Right renal cortex interstitium (tissue), 3 donors: ENCODE results near the gene PHF21B. TPM values are rescaled to one million over a fixed set of nuclear protein-coding genes. Genes with fewer than 3 reads are reported as not detected.

Source experiments
- DNase-seq, 3 donors: peaks; one replicate each; pipeline ENCODE4 v3.0.0-alpha.2; 2013; ENCODE audit warnings: low read depth in 3 of 3, low spot score in 2 of 3
- polyA plus RNA-seq, 3 donors: library from polyadenylated mRNA; unstranded; fragments of 120-200 nt; gene quantifications; one replicate each; pipeline ENCODE4 v1.2.1, GENCODE V29; 2013; ENCODE audit not compliant: insufficient read length in 3 of 3

Gene PHF21B
- polyA plus RNA-seq, 3 donors, result 3.0 to 4.2 (median 3.1) TPM

DNA sequence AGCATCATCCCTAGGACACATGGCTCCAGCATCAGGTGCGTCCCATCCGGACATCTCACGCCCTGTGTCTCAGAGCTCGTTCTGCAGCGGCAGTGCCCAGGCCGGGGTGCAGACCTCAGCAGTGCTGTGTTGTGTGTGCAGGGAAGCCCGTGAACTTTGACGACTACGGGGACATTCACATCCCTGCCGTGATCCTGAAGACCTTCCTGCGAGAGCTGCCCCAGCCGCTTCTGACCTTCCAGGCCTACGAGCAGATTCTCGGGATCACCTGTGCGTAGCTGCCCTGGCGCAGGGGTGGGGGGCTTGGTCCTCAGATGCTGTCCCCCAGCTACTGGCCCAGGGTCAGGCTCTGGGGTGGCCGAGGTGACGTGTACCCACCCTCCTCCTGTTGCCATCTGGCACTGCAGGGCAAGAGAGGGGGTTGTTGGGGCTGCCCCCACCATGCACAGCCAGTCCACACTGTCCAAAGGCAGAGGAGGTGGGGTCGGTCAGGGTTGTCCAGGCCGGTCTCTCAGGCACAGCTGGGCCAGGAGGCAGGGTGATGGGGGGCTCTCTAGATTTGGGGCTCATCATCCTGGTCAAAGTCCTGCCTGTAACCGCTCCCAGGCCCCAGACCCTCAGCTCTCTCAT lies 160.9 kb downstream of the PHF21B start:
- DNase-seq, result no peak

DNA sequence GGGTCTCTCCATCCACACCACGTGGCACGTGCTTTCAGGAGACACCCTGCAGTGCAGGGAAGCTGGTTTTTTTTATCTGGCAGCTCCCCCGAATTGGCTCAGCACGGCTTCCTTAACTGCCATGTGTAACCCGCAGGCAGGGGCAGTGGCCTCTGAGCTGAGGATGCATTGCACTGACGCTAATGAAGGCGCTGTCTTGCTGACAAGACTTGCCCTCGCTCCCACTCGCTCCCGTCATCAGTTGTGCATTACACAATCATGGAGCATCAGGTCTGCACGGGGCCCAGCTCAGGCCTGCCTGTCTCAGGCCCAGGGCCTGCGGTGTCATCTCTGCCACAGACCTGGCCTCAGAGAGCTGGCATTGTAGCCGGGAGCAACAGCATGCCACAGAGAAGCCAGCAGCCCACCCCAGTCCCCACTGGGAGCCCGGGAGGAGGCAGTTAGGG lies 161.5 kb downstream of the PHF21B start:
- DNase-seq, result no peak

DNA sequence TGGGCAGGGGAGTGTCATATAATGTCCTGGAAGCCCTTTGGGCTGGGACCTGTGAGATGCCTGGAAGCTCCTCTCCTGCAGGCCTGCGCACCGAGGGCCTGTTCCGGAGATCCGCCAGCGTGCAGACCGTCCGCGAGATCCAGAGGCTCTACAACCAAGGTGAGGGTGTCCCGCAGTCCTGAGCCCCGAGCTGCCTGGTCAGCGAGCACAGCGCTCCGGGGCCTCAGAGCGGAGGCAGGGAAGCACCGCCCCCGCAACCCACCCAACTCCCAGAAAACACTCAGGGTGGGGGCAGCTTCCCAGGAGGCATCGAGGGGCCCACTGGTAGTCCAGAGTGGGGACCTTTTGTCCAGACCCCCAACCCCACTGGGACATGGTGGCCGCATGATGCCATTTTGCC lies 161.9 kb downstream of the PHF21B start:
- DNase-seq, result no peak

DNA sequence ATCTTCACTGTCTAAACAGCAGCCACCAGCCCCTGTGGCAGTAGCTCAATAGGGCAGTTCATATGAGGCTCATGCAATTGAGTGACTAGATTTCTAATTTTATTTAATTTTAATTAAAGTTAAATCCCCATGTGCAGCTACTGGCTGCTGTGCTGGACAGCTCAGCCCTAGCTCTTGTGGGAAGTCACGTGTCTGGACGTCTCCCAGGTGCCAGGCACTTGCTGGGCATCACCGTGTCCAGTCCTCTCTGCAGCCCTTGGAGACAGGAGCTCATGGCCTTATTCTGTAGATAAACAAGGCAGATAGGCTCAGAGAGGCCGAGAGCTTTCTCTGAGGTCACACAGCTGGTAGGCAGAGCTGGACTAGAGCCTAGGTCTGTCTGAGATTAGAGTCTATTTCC lies 162.4 kb downstream of the PHF21B start:
- DNase-seq, result no peak

DNA sequence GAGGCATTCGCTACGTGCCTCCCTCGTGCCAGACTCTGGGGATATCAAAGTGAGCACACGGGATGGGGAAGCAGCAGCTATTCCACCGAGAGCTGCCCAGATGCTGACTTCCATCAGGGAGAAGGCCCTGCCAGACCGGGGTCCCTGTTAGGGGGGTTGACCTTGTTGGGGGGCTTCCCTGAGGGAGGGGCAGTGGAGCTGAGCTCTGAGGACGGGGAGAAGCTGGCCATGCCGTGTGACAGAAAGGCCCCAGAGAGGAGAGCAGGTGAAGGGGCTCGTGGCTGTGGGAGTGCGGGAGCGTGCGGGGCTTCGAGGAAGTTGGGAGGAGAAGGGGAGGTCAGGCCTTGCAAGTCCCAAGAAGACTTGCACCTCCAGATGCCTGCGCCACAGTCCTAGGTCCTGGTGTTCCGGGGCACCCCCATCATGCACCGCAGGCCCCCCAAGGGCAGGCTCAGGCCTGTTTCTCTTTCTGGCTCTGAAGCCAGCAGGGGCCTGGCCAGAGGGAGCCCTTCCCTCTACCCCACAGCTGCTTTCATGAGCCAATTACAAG lies 163.0 kb downstream of the PHF21B start:
- no peak for DNase-seq

DNA sequence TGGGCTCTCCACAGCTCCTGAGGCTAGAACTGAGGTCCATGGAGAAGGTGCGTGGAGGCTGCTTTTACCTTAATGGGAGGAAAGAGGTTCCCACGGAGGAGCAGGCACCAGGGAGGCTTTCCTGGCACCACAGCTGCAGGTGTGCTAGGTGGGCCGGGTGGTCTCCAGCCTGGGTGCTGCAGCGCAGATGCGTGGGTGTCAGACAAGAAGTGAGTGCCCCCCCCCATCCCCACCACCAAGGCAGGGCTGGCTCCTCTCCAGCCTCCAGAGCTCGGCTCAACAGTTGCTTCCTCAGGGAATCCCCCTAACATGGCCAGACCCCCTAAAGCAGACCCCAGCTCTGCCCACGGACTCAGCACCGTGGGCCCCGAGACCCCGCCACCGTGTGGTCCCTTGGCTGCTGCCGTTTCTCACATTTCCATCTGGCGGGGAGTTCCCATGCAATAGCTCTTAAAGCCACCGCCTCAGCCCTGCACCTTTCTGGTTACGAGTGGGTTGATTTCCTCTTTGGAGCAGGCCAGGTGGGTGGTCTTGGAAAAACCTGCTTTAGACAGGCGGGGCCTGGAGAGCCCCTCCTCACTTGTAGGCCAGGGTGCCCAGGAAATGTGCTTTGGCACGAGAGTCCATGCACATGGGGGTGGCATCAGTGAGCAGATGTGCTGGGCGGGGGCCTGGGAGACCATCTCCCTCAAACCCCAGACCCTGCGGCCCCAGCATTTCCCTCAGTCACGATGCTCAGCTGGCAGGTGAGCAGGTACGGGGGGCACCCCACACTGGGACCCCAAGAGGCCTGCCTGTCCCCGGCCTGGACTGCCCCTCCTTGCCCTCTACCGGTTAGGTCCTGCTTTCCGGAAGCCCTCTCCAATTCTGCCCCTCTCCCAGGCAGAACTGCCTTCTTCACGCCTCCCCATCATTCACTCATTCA lies 163.7 kb downstream of the PHF21B start:
- no peak for DNase-seq

DNA sequence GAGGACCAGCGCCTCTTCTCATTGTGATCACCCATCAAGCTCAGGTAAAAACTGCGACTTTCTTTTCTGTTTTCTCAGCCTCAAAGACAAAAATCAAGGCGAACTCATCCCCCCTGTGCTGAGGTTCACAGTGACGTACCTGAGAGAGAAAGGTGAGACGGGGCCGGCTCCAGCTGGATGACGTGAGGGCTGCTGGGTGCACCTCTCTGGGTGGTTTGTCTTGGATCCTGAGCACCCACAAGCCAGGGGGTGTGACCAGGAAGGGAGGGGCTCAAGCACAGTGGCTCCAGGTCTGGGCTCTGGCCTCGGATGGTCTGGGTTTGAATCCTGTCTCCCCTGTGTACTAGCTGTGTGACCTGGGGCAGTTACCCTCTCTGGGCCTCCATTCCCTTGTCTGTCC lies 164.6 kb downstream of the PHF21B start:
- DNase-seq, result no peak

DNA sequence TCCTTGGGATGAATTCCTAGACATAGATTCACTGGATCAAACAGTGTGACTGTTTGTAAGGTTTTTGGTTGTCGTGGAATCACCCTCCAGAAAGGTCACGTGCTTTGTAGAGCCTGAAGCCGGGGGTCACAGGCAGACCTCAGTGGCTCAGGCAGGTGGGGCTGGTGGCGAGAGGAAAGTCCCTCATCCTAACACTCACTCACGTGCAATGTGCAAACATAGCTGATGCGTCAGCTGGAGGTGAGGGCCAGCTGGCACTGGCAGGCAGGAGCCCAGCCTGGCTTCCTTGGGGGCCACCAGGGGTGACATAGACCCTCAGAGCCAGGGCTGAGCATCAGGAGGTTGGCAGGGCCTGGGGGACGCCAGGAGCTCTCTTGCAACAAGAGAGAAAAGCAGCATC lies 167.4 kb downstream of the PHF21B start:
- DNase-seq, result no peak

DNA sequence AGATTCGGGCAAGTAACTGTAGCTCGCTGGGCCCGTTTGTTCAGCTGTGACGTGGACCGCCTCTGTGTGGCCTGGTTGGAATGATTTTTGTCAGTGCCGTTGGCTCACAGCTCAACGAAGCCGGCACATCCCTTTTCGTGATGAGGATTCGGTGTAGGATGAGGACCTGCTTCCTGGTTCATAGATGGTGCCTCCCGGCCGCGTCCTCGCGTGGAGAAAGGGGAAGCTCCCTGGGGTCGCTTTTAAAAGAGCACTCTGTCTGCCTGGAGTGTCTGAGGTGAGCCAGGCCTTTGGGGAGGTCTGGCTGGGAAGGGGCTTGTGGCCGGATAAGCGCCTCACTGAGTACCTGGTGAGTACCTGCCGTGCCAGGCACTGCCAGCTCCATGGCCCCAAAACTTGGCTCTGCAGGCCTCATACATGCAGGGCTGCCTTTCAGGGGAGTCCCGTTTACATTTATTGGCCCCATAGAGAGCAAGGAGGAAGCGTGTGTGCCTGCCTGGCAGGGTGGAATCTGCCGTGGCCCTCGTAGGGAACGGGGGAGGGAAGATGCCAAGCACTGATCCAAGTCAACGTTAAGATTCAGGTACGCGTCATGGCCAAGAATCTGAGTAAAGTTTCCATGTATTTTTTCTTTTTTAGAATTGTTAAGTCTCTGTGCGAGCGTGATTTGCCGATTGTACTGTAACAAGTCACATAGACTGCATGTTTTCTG lies 169.0 kb downstream of the PHF21B start:
- DNase-seq, result no peak

DNA sequence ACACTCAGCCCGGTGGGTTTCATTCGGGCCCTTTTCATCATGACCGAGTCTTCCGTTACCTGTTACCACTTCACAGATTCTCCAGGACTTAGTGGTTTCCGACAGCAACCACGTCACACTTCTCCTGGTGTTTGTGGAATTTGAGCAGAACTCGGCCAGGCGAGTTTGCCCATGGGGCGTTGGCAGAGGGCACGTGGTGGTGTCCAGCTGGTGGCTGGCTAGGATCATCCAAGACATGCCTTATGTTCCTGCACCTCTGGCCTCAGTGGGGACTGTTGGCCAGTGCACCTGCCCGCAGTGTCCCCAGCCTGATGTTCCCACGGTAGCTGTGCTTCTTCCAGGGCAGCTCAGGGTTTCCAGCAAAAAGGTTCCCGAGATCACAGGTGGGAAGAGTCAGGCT lies 170.1 kb downstream of the PHF21B start:
- no peak for DNase-seq

DNA sequence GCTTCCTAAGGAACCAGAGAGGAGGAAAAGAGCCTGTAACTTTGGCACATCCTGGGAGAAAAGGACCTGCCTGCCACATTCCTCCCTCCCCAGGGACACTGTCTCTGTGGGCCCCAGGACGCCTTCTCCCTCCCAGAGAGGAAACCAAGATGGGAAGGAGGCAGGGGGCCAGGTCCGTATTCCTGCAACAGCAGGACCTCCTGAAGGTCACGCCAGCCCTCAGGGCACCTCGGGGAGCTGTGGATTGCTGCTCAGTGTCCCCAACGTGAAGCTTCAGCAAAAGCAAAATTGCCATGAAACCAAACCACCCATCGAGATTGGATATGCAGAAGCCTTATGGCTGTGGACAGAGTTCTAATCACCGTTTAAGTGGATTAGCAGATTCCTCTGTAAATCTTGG lies 170.7 kb downstream of the PHF21B start:
- no peak for DNase-seq

DNA sequence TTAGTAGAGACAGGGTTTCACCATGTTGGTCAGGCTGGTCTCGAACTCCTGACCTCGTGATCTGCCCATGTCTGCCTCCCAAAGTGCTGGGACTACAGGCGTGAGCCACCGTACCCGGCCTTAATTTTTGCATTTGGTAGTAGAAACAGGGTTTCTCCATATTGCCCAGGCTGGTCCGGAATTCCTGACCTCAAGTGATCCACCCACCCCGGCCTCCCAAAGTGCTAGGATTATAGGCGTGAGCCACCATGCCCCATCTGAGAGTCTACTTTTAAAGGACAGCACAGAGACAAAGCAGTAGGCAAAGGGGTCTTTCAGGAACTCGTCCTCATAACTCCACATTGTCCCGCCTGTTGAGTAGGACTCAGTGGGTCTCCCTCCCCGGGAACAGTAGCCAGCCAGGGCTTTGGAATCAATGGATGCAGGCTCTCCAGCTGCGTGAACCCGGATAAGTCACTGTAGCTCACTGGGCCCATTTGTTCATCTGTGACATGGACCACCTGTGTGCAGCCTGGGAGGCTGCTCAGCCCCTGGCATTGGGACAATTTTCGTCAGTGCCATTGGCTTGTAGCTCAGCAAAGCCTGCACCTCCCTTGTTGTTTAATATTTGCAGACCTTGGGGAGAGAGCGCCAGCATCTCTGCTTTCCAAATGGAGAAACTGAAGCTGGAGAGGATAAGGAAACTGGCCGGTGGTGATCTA lies 171.3 kb downstream of the PHF21B start:
- no peak for DNase-seq

DNA sequence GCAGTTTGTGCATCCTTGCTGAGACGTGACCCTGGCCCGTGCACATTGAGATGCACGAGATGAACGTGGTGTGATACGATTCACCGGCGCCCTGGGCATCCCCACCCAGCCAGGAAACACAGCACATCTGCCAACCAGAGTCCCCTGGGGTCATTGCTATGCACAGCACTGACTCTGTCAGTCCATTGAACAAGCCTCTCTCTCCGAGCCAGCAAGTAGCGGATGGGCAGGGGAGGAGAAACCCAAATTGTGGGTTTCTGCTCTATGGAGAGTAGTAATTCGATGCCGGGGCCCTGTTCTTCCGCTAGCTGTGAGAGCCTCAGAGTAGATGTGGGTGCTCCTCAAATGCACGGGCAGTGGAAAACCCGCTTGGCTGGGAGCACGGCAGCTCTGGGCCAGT lies 172.3 kb downstream of the PHF21B start:
- no peak for DNase-seq

DNA sequence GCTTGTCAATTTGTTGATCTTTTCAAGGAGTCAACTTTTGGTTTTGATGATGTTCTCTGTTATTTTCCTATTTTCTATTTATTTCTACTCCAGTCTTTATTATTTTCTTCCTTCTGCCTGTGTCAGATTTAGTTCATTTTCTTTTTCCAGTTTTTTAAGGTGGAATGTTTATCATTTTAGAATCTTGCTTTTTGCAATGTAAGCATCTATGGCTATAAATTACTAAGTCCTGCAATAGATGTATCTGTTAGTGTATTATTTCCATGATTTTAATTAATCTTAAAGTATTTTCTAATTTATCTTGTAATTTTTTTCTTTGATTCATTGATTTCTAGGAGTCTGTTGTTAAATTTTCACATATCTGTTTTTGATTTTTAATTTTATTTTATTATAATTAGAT lies 175.7 kb downstream of the PHF21B start:
- DNase-seq, result no peak

DNA sequence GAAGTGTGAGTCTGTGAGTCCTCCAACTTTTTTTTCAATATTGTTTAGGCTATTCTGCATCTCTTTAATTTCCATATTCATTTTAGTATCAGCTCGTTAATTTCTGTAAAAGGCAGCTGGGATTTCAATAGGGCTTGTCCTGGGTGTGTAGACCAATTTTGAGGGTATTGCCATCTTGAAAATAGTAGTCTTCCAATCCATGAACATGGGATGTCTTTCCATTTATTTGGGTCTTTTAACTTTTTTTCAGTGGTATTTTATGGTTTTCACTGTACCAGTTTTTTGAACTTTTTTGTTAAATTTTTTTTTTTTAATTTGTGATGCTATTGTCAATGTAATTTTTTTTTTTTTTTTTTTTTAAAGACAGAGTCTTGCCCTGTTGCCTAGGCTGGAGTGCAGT lies 177.9 kb downstream of the PHF21B start:
- DNase-seq, result no peak

Other genes starting within 250 kb of the PHF21B start
- 10 to 100 TPM; 49.4 to 55.1 (median 51.4) TPM for gene NUP50, start 153.9 kb upstream of the PHF21B start, polyA plus RNA-seq
- 10 to 100 TPM; 16.8 to 17.8 (median 16.8) TPM for gene KIAA0930, start 230.9 kb upstream of the PHF21B start, polyA plus RNA-seq